Endothelial cell of umbilical vein (primary cell): ENCODE data around the gene REPIN1. TPM values are rescaled to one million over a fixed set of nuclear protein-coding genes. Genes with fewer than 3 reads are reported as not detected.

Experiments used
- BruUV-seq: library from RNA; stranded (reverse); fragments of 400-500 nt; replicated peaks from 2 replicates; lab custom pipeline; 2021; lab: Mats Ljungman, UMichigan
- CTCF ChIA-PET: fragments of 300-600, 350-600 bp; sonication (Branson Sonifier 250); formaldehyde crosslinking; loops from one replicate; lab custom pipeline; 2021; ENCODE audit warnings: antibody characterized with exemption, inconsistent platforms; lab: Charles Lee
- POLR2A ChIA-PET: fragments of 300-600, 350-600 bp; sonication (Branson Sonifier 250); formaldehyde crosslinking; loops from one replicate; lab custom pipeline; 2021; ENCODE audit warnings: antibody characterized with exemption, inconsistent platforms; lab: Charles Lee
- DNase-seq: peaks from one replicate; pipeline ENCODE4 v3.0.0-alpha.2; 2011; ENCODE audit warnings: low read depth, low spot score
- FAIRE-seq: peaks from 2 replicates; lab custom pipeline; 2011; peaks lifted over from hg19 to GRCh38; lab: Jason Lieb, UNC
- H2AFZ ChIP-seq: 2 replicates; pipeline ENCODE4 v1.6.0; 2012; ENCODE audit warnings: low read depth, low read length, control low read depth, inconsistent platforms
- H3K27ac ChIP-seq: 2 replicates; pipeline ENCODE4 v1.5.1; 2011; ENCODE audit warnings: low read depth, mild to moderate bottlenecking, control low read depth, low read length, moderate library complexity; ENCODE audit not compliant: insufficient read depth
- H3K27me3 ChIP-seq, 2 experiments: 2 replicates each; pipeline versions ENCODE4 v1.6.0 to v1.6.1; 2011; ENCODE audit warnings: low read length in 2 of 2, mixed read lengths in 1 of 2; ENCODE audit not compliant: control insufficient read depth in 2 of 2, insufficient read depth in 2 of 2
- H3K36me3 ChIP-seq, 2 experiments: 2 replicates in 1 of 2; 3 replicates in 1 of 2; pipeline ENCODE4 v1.5.1; 2011; ENCODE audit warnings: low read length in 2 of 2, mild to moderate bottlenecking in 1 of 2, moderate library complexity in 1 of 2; ENCODE audit not compliant: control insufficient read depth in 2 of 2, insufficient read depth in 2 of 2; ENCODE audit errors: extremely low read depth in 1 of 2
- H3K4me1 ChIP-seq: 3 replicates; pipeline ENCODE4 v1.5.1; 2011; ENCODE audit warnings: mild to moderate bottlenecking, low read length; ENCODE audit not compliant: control insufficient read depth, insufficient read depth; ENCODE audit errors: extremely low read depth
- H3K4me2 ChIP-seq: 2 replicates; pipeline ENCODE4 v1.6.1; 2011; ENCODE audit warnings: low read length, control low read depth, mixed read lengths; ENCODE audit not compliant: insufficient read depth
- H3K4me3 ChIP-seq, 3 experiments: fragments of 200-600 bp in 1 of 3; sonication (generic), shearing (Covaris generic) in 1 of 3; replicated peaks in 1 of 3; 2 replicates each; pipeline ENCODE4 v1.5.1; 2011 to 2016; ENCODE audit warnings: control low read depth in 3 of 3, low read length in 3 of 3, mild to moderate bottlenecking in 2 of 3, inconsistent platforms in 1 of 3, low read depth in 1 of 3, moderate library complexity in 1 of 3; ENCODE audit not compliant: insufficient read depth in 1 of 3
- H3K79me2 ChIP-seq: 2 replicates; pipeline ENCODE4 v1.6.0; 2012; ENCODE audit warnings: low read length, inconsistent platforms; ENCODE audit not compliant: control insufficient read depth, insufficient read depth
- H3K9ac ChIP-seq: replicated peaks from 2 replicates; pipeline ENCODE3; 2011; ENCODE audit warnings: low read length, control low read depth; ENCODE audit not compliant: insufficient read depth; ENCODE audit errors: extremely low read depth
- H3K9me1 ChIP-seq: replicated peaks from 3 replicates; pipeline ENCODE4 v1.6.0; 2011; ENCODE audit warnings: mild to moderate bottlenecking, low read length; ENCODE audit not compliant: control insufficient read depth, insufficient read depth; ENCODE audit errors: extremely low read depth
- H3K9me3 ChIP-seq: replicated peaks from 2 replicates; pipeline ENCODE4 v1.5.1; 2012; ENCODE audit warnings: low read length, inconsistent platforms; ENCODE audit not compliant: control insufficient read depth, insufficient read depth
- H4K20me1 ChIP-seq: replicated peaks from 2 replicates; pipeline ENCODE3; 2011; ENCODE audit warnings: mild to moderate bottlenecking, low read length; ENCODE audit not compliant: control insufficient read depth, insufficient read depth; ENCODE audit errors: extremely low read depth
- CTCF ChIP-seq, 2 donors: IDR thresholded peaks; 1 replicate in 1 of 2; 2 replicates in 1 of 2; pipeline ENCODE4 v1.5.1; 2011; ENCODE audit warnings: low read length in 2 of 2, mild to moderate bottlenecking in 2 of 2, moderate library complexity in 2 of 2, control low read depth in 1 of 2, inconsistent platforms in 1 of 2, low read depth in 1 of 2; ENCODE audit not compliant: insufficient read depth in 1 of 2; ENCODE audit errors: extremely low read depth in 1 of 2
- EZH2 ChIP-seq: IDR thresholded peaks from 2 replicates; pipeline ENCODE4 v1.6.1; 2012; ENCODE audit warnings: borderline replicate concordance, low read depth, mild to moderate bottlenecking, moderate library complexity, low read length, inconsistent platforms; ENCODE audit not compliant: severe bottlenecking
- FOS ChIP-seq: IDR thresholded peaks from 2 replicates; pipeline ENCODE4 v1.6.1; 2011; ENCODE audit warnings: mild to moderate bottlenecking, low read length, moderate library complexity, borderline replicate concordance; ENCODE audit not compliant: insufficient read depth
- GATA2 ChIP-seq: IDR thresholded peaks from 2 replicates; pipeline ENCODE4 v1.7.0; 2011; ENCODE audit warnings: low read depth, mild to moderate bottlenecking, moderate library complexity, mixed read lengths, low read length; ENCODE audit not compliant: insufficient read length, insufficient read depth
- MAX ChIP-seq: IDR thresholded peaks from 2 replicates; pipeline ENCODE4 v1.6.1; 2011; ENCODE audit not compliant: insufficient read depth, insufficient read length
- POLR2AphosphoS5 ChIP-seq: IDR thresholded peaks from 2 replicates; pipeline ENCODE4 v1.6.1; 2012; ENCODE audit warnings: low read depth, mild to moderate bottlenecking, control low read depth, low read length, moderate library complexity; ENCODE audit not compliant: insufficient read depth
- dilution Hi-C: fragments of 300-500 bp; cut with MboI; formaldehyde crosslinking; loops from one replicate; pipeline ENCODE4 v1.15.0; 2019; ENCODE audit warnings: low sequenced_read_pairs; ENCODE audit not compliant: extremely low pct_ligation_motif_present
- intact Hi-C: fragments of 100-400 bp; cut with micrococcal nuclease; formaldehyde crosslinking; loops from one replicate; pipeline ENCODE4 v1.10.0; 2022
- polyA plus RNA-seq, 4 experiments: library from polyadenylated mRNA; depleted of rRNA in 3 of 4; stranded (reverse) in 3 of 4; unstranded in 1 of 4; fragments of >200 nt; gene quantifications; 2 replicates each; pipeline versions ENCODE4 v1.2.1 to v1.2.3, GENCODE V29; 2011 to 2012; ENCODE audit warnings: missing spikeins in 1 of 4
- total RNA-seq: library from RNA; stranded (reverse); gene quantifications from 2 replicates; pipeline ENCODE4 v1.2.3, GENCODE V29; 2021

Gene REPIN1
- total and polyA plus RNA-seq, 2 donors (not counting 3 experiments of a cell fraction or from before 2014, with no cell fraction given), result 108 to 140 TPM

- intact Hi-C loops, result no loop called here
- Histone ChIP-seq H3K79me2 (no peaks in the 10 kb centered on the region), H3K9ac (no peak overlapping the region), H3K9me3 (no peaks in the 10 kb centered on the region), H2AFZ (no peak overlapping the region), H3K27ac (no peak overlapping the region), H4K20me1 (no peaks in the 10 kb centered on the region), H3K36me3 (no peaks in the 10 kb centered on the region), H3K27me3 (no peaks in the 10 kb centered on the region), H3K4me3 (no peak overlapping the region), H3K4me2 (no peak overlapping the region), H3K4me1 (peaks cover 9% of the 10 kb centered on the region), H3K9me1 (no peaks in the 10 kb centered on the region)
- BruUV-seq, result no TSS peak
- FAIRE-seq (no peak), DNase-seq (no peak)
- CTCF ChIA-PET, result interaction anchor here (0.8 kb wide), 1 partner anchor 88 kb away, joined by 3 read pairs; no protein-coding TSS in a partner anchor
- TF ChIP-seq FOS (no peak), MAX (no peak), POLR2AphosphoS5 (no peak), EZH2 (no peak), CTCF (IDR thresholded peaks at IDR 0.05; ENCODE audit: extremely low read depth in 1 of 2, insufficient read depth in 1 of 2, low read depth in 1 of 2, low read length in 2 of 2) (no peak), GATA2 (no peak)
- POLR2A ChIA-PET, result no interaction called here
- dilution Hi-C loops, result no loop called here
These were observed 7.2 kb upstream of the REPIN1 start for GRCh38 chr7:150361402-150361801.
